ENCODE results near the gene ZFP62.

Gene ZFP62

GRCh38 chr5:180809403-180810209 lies 51.5 kb downstream of the ZFP62 start:
- peak; percentile 89 for DNase-seq

- DNase-seq: peak; percentile 3
Measured at GRCh38 chr5:180808461-180809000, 52.5 kb downstream of the ZFP62 start.

GRCh38 chr5:180807654-180808414 lies 53.2 kb downstream of the ZFP62 start:
- DNase-seq: no peak

- DNase-seq: no peak
Measured at GRCh38 chr5:180807046-180807445, 54.0 kb downstream of the ZFP62 start.

- no peak for DNase-seq
Measured at GRCh38 chr5:180806351-180807011, 54.6 kb downstream of the ZFP62 start.

- peak; percentile 60 for DNase-seq
Measured at GRCh38 chr5:180804129-180804618, 56.9 kb downstream of the ZFP62 start.

GRCh38 chr5:180803181-180804128 lies 57.6 kb downstream of the ZFP62 start:
- peak; percentile 93 for DNase-seq

GRCh38 chr5:180802325-180803180 lies 58.5 kb downstream of the ZFP62 start, which contains the start of gene MGAT1:
Gene MGAT1, minus strand, starts transcription at chr5:180802806. Its CDS starts 9,835 bp downstream, at chr5:180792971.
- DNase-seq: peak; percentile 86

- DNase-seq: no peak
Measured at GRCh38 chr5:180801596-180802324, 59.3 kb downstream of the ZFP62 start.

- no peak for DNase-seq
Measured at GRCh38 chr5:180799902-180800801, 60.9 kb downstream of the ZFP62 start.

- no peak for DNase-seq
Measured at GRCh38 chr5:180799194-180799593, 61.9 kb downstream of the ZFP62 start.

GRCh38 chr5:180798193-180798592 lies 62.9 kb downstream of the ZFP62 start:
- DNase-seq: no peak

All from activated CD4-positive, alpha-beta T cell treated with anti-CD3 and anti-CD28 coated beads for 48 hours (primary cell).